Mammary epithelial cell (primary cell): ENCODE results near the gene PSORS1C2.

Experiments used
- EZH2 ChIP-seq: IDR thresholded peaks from 2 replicates; pipeline ENCODE4 v1.6.1; 2012; ENCODE audit warnings: low read length, inconsistent platforms, borderline replicate concordance
- TF ChIP-seq, protein P1 (sequence below), 2 donors: IDR thresholded peaks in 1 of 2; conservative IDR thresholded peaks in 1 of 2; 2 replicates each; pipeline ENCODE4 v1.5.1; 2011 to 2012; ENCODE audit warnings: inconsistent platforms in 2 of 2, low read length in 2 of 2, mild to moderate bottlenecking in 2 of 2, control low read depth in 1 of 2, low read depth in 1 of 2; ENCODE audit not compliant: insufficient read depth in 1 of 2; ENCODE audit errors: extremely low read depth in 1 of 2

DNA sequence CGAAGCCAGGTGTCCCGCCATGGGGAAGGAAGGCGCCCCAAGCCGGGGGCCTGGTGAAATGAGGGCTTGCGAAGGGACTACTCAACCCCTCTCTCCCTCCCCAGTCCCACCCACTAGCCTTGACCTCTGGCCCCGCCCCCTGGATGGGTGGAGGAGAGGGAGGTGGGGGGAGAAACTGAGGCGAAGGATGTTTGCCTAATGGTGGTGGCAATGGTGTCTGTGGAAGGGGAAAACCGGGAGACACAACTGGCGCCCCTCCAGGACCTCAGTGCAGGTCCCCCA, 31.7 kb upstream of the PSORS1C2 start, which contains the start of gene POU5F1:
- TF ChIP-seq, protein P1, sequence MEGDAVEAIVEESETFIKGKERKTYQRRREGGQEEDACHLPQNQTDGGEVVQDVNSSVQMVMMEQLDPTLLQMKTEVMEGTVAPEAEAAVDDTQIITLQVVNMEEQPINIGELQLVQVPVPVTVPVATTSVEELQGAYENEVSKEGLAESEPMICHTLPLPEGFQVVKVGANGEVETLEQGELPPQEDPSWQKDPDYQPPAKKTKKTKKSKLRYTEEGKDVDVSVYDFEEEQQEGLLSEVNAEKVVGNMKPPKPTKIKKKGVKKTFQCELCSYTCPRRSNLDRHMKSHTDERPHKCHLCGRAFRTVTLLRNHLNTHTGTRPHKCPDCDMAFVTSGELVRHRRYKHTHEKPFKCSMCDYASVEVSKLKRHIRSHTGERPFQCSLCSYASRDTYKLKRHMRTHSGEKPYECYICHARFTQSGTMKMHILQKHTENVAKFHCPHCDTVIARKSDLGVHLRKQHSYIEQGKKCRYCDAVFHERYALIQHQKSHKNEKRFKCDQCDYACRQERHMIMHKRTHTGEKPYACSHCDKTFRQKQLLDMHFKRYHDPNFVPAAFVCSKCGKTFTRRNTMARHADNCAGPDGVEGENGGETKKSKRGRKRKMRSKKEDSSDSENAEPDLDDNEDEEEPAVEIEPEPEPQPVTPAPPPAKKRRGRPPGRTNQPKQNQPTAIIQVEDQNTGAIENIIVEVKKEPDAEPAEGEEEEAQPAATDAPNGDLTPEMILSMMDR (conservative IDR thresholded peaks at IDR 0.05 in 1 of 2, IDR thresholded peaks at IDR 0.05 in 1 of 2; ENCODE audit: extremely low read depth in 1 of 2, insufficient read depth in 1 of 2, low read depth in 1 of 2, low read length in 2 of 2), result no peak
- no peak for TF ChIP-seq EZH2
